HG02852 (cell line): ENCODE results near the gene DNM3.

ENCODE experiments used
- ATAC-seq: cut with Tn5 transposase; IDR thresholded peaks from one replicate; pipeline ENCODE4 v1.9.1; 2021; ENCODE audit warnings: mild to moderate bottlenecking, moderate library complexity; ENCODE audit not compliant: unreplicated experiment

DNM3 gene

DNA sequence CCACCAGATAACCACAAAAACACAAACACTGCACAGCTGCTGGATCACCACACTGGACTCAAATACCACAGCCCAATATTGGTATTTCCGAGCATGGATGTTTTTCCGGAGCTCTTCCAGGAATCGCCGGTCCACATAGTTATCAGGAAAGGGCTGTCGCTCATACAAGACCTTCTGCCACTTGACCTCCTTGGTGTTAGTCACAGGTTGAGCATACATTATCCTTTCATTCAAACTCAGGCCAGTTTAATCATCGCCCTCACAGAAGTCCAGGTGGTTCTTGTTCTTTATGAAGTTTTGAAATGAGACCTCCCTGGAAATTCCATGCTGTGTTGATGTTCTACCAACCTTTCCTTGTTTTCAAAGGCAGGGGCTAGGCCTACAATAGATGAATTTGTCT lies 601.1 kb downstream of the DNM3 start:
- no peak for ATAC-seq

DNA sequence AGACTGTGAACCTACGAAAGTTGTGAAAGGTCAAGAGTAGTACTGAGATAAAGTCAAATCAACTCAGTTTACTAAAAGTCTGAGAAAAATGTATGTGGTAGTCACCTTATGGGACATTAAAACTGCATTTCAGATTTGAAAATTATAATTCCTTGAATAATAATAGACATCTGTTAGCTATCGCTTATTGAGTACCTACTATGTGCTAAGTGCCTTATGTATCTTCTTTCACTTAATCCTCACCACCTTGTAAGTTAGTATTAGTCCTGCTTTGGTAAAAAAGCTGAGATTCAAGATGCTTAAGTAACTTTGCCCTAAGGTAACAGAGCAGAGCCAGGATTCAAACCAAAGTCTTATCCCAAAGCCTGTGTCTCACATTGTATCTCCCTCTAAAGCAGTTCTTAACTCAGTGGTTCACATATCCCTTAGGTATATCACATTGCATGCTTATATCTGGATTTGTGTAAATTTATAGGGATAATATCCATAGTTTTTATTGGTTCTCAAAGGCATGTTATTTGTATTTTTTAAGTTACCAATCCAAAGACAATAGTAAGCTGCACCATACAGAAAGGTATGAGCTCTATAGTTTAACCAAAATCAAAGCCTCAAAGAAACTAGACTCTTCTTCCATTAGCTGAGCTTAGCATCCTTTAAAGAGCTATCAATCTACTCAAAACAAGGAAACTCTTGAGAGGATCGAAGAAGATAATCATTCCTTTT lies 601.7 kb downstream of the DNM3 start:
- no peak for ATAC-seq

DNA sequence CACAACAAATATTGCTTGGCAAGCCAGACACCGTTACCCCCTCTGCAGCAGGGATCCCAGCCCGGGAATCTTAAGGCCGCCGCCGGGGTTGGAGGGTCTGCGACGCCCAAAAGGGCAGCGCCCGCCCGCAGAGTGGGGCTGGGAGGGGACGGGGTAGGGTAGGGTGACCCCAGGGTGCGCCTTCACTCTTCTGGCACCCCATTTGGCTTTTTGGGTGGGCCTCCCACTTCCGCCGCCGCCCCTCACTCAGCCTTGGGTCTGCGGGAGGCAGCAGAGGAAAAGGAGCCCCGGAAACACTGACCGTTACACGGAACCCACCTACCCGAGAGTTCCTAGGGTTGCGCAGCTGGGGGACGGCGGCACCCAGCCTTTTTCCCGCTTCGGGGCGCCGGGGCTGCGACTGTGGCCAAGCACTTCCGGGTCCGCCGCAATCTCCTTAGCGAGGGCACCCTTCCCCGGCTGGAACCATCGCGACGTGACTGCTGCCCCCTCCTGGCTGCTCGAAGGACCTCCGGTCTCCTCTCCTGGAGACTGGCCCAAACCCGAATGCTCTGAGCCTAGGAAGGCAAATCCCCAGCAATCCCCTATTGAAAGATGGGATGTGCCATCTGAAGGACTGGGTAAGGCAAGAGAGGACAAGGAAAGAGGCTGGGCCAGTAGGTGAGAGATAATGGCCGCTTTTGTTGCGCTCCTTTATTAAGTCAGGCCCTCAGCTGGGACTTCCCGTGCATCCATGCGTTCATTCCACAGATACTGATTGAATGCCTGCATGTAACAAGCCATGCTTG lies 602.6 kb downstream of the DNM3 start, which contains the start of gene PIGC:
TSS of gene PIGC (minus strand) at position 404 of the 788 bp plus-strand sequence. CDS start 1,447 bp downstream, outside the sequence.
- peak; percentile 100 for ATAC-seq

DNA sequence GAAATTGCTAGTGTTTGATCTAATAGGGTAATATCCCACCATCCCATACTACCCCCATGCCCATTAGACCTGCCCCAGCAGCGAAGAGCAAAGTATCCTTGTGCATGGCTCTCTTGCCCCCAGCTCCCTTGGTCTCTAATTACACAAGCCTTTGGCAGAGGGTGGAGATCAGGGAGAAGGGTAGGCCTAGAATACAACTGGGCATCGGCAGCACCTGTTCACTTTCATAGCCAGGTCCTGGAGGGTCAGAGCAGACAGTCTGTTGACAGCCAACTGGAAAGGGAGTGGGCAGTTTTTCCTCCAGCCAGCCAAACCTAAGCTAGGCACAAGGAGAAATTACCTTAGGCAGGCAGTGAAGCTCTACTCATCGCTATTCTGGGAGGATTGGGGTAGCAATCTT lies 605.2 kb downstream of the DNM3 start:
- ATAC-seq, result no peak

DNA sequence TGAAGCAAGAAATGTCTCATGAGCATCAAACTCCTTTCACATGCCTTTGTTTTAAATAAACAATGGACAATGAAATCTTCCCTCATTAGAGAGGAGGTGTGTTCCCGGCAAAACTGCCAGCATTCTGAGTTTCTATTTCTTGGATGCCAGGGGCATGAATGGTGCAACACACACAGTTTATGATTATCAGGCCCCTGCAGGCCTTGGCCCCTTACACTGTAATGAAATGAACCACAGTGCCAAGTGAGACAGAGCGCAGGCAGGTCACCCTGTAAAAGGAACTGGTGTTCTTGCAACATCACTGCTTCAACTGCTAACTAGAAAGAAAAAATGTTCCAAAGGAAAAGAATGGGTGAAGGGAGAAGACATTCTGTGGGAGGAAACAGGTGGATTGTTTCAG lies 606.3 kb downstream of the DNM3 start:
- no peak for ATAC-seq

DNA sequence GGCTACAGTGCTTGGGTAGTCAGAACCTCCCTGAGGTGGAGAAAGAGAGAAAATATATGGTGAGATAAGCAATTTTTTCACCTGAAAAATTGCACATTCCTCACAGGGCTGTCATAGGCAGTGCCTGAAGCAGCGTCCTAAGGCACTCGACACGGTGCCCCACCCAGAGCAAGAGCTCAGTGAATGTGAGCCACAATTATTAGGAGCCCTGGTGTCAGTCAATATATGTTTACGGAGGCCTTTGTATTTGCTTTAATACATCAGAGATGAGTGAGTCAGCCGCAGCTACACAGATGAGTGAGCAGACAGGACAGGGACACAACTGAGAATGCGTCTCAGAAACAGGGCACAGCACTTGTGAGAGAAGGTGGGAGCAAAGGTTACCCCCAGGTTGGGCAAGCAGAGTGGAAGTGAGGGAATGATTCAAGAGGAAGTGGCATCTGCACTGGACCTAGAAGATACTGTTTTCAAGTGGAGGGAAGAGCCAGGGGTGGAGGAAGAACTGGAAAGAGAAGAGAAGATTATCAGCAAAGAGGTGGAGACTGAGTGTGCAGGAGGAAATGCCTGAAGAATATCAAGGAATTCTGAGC lies 607.8 kb downstream of the DNM3 start:
- no peak for ATAC-seq

DNA sequence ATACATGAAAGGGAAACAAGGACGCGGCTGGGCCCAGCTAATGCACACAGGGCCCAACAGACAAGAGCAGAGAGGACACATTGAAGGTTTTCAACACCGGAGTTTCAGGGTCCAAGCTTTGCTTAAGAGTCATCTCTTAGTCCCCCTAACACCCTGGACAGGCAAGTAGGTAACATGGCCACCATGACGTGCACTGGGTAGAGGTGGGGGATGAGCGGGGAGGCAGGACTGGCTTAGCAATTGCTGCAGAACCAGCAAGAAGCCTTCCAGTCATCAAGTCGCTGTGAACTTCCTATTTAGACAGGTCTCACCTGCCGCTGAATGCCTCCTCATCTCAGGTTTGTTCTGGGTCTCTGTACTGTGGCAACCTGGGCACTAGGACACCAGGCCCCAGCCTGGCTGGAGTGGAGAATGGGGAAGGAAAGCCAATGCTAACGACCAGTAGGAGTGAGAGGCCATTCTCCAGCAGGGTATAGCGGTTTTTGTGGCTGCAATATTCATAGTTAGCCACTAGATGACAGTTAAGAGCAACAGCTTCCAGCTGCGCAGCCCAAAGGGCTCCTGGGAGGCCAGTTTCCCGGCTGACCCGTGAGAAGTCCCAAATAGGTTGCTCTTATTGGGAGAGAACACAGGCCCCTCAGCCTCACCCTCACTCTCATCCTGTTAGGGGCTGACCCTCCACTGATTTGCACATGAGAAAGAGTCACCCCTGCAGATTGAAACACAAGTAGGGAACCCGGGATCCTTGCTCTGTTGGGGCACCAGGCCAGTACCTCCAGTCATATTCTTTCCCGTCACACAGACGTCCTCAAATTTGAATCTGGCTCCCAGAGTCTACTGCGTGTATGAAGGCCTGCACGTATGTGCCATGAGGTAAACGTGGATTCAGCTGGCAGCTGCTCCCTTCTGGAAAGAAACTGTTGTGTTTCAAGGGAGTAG lies 608.6 kb downstream of the DNM3 start:
- ATAC-seq, result peak; percentile 86

DNA sequence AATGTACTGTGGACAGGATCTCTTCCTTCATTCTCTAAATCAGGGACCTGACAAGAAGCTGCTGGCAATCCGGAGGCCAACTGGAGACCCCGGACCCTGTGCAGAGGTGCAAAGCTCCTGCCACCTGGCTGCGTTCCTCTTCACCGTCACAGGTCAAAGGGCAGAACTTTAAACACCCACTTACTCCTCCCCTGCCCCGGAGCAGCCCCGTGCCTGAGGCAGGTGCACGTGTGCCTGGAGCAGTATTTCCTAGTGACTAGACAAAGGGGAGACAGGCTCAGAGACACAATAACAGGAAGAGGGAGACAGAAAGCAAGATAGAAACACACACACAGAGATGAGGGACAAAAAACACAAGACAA lies 609.2 kb downstream of the DNM3 start:
- ATAC-seq, result no peak

DNA sequence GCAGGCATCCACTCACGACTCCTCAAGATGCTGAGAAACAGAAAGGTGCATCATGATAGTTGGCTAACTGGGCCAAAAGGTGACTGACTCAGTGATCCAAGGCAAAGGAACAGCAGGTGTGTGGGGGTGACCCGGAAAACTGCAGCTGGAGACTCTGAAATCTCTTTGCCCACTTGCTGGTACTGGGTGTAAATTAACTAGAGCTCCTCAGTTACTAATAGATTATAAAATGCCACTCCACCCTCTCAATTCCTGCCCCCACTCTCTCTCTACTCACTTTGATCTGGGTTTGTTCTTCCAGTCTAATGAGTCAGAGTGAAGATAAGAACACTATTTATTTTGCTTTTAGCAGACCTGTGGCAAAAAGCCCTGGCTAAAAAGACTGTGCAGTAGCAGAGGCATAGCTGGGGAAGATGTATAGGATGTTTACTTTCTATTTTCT lies 609.7 kb downstream of the DNM3 start:
- ATAC-seq, result no peak

DNA sequence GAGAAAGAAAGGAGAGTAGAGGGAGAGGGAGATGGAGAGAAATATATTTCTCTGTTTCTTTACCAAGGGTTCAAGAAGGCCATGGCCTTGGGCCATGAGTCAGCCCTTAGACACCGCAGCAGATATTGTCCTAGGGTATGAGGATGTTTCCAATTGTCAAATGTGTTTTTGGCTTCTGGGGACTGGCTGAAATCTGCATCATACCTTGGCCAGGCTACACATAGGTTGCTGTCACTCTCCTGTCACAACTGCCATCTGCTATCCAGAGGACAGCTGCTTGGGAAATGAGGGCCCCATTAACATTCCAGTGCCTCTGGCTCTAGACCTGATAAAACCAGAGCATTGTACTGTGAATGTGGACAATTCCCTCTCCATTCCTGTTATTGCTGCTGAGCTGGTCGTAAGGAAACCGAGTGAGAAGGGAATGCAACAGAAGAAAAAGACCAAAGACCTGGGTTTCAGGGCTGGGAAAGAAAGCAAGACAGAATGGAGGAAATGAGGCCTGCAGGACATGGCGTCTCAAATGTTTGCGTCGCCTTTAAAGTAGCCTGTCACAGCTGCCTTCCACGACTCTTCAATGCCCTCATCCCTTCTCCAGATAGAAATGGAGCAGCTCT lies 611.3 kb downstream of the DNM3 start:
- no peak for ATAC-seq

DNA sequence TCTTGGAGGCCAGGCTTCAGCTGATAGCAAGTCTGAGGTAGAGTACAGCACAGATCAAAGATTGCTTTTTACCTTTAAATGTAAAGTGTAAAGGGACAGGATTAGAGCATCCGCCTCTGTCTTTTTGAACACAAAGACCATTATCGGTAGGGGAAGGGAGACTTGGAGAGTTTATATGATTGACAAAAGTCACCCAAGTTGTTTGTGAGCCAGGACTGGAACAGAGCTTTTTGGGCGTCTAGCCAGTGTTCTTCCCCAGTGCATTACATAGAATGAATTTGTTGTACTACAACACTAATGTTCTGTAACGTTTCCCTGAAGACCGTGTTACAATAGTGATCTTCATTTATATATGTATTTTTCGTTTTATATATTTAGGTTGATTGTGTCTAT lies 611.9 kb downstream of the DNM3 start:
- ATAC-seq, result no peak

DNA sequence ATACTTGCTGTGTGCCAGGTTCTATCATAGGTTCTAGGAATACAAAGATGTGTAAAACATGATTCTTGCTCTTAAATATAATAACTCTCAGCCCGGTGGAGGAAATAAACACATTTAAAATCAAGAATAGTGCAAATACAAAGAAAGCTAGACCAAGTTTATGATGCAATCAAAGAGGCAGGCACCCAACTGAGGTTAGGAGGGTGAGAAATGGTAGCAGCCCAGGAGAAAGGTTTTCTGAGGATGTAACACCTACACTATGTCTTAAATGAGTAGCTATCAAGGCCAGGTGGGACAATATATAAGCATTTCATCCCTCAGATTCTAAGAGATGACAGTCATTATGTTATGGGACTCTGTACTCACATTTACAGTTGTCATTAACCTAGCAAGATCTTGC lies 612.3 kb downstream of the DNM3 start:
- ATAC-seq, result no peak

DNA sequence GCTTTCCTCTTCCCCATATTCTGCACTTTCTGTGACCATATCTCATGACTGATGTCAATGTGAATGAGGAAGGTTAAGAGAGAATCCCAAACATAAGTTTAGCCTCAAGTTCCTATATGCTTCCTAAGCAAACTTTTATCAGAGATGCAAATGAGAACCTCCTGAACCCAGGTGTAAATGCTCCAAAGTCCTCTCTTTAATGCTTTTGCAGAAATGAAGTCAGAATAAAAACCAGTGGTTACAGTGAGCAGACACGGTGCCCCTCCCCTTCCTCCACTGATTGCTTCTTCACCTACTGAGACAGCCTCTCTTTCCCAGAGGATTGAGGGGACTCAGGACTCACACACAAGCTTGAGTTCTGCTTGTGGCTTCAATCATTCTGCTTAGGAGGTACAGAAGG lies 614.2 kb downstream of the DNM3 start:
- ATAC-seq, result no peak

DNA sequence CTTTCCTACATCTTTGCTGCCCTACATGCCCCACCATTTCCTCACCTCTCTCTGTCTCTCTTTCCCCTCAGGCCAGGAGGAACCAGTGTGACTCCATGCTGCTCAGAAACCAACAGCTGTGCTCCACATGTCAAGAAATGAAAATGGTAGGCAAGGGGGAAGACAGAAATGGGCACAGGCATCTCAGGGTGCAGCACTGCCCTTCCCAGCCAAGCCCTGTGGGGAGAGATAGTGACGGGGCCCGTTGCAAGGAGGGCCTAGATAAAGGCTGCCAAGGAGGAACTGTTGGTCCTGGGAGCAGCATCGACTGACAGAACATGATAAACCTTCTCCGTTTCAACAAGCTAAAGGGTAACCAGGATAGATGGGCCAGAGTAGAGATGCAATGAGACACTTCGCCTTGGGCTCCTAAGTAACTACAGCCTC lies 615.1 kb downstream of the DNM3 start:
- ATAC-seq, result no peak

DNA sequence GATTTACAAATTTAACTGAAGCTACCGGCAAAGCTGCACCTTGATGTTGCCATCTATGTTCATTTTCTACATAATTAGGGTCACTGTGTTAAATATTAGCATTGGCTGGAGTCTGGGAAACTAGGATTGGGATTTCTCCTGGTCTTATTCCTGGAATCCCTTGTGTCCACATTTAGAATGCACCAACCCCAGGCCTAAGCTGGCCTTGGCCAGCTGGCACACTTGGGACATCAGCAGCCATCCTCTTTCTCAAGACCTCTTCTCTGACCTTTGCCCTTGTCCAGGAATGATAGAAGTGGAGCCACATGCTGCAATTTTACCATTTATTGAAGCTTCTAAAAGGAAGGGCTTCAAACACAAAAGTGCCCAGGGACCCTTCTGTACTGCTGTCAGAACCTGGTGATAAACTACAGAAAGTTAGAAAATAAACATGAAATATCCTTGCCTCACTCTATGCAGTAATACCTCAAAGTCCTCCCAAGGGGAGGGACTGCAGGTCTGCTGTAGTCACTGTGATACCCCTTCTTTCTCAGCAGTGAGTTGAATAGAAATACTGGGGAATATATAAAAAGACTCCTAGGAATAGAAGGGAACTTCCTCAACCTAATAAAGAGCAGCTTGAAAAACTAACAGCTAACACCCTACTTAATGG lies 616.3 kb downstream of the DNM3 start:
- no peak for ATAC-seq

DNA sequence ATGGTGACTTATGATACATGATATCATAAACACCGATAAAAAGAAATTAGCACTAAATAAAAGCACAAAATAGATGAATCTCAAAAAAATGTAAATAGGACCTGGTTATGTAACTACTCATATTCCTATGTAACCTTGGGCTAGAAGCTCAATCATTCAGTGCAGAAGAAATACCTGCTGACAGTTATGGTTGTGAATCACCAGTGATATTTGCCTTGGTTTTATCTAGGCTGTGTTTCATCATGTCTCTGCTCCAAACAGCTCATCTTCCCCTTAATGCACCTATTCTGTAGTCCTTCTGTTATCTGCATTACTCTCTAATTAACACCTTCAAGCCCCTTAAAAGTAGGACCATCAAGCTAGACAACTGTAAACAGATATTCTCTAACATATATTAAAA lies 618.9 kb downstream of the DNM3 start:
- ATAC-seq, result no peak

DNA sequence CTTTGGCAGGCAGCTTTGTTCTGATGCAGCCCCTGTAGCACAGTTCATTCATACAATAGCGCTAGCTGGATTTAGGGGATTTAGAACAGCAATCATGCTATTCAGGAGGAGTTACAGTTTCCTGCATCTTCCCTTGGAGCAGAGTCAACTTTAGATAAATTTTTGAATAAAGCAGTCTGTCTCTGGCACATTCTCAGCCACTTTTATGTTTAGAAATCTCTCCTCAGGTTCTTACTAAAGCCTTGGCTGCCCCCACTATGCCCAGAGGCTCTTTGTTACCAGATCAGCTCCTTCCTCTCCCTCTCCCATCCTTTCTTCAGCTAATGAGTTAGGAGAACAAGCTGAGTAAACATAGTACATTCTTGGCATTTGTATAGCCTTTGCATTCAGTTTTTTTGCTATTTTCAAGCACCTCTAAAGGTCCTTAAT lies 619.6 kb downstream of the DNM3 start:
- no peak for ATAC-seq
